Hematopoietic multipotent progenitor cell treated with erythropoietin and hydrocortisone succinate and interleukin-3 and kit ligand, for 17 days (in vitro differentiated cells): ENCODE measurements around the gene METTL27.
"Not testable (repeated sequence)": the region's sequence is repeated elsewhere in the genome, so short reads cannot be mapped to it uniquely, and the experiment has no call there.

Experiments used
- DNase-seq: peaks from one replicate; pipeline ENCODE4 v3.0.0-alpha.2; 2015; ENCODE audit warnings: low spot score

The METTL27 gene, protein sequence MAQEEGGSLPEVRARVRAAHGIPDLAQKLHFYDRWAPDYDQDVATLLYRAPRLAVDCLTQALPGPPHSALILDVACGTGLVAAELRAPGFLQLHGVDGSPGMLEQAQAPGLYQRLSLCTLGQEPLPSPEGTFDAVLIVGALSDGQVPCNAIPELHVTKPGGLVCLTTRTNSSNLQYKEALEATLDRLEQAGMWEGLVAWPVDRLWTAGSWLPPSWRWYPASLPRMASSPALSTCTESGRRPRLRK

DNA sequence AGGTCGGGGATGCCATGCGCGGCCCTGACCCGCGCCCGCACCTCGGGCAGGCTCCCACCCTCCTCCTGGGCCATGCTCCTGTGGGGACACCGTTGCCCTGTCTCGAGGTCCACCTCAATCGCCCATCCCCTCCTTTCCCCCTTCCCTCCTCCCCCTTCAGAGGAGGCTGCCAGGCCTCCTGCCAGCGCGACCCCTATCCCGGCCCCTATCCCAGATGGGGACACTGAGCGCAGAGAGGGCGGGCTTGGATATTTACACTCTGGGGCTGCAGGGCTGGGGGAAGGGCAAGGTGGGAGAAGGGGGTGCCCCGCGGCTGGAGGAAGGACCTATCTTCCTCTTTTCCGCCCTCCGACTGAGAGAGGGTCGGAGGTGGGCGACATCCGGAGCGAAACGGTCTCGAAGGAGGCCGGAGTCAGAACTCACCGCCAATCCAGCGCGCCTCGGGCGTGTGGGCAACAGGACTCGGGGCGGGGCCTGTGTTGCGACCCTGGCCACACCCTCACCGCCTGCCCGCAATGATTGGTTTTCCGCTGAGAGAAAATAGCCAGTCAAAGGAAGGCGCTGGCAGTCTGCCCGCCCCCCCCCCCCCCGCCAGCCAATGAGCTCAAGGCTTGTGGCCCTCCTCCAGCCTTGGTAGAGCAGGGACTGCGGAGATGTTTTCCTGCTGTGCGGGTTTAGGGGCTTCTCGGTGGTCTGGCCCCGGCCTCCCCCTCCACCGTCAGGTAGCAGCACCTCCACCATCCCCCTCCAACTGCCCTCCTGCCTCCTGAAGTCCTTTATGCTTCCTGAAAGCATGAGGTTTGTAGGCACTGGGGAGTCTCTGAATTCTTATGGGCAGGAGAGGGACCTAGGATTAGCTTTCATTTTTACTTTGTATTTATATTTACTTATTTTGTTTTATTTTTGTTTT is at the start of gene METTL27:
Gene METTL27, minus strand, starts transcription at position 450 of the 910 bp plus-strand sequence. Its CDS starts 376 bp downstream, at position 74.
- DNase-seq: peak; percentile 94

DNA sequence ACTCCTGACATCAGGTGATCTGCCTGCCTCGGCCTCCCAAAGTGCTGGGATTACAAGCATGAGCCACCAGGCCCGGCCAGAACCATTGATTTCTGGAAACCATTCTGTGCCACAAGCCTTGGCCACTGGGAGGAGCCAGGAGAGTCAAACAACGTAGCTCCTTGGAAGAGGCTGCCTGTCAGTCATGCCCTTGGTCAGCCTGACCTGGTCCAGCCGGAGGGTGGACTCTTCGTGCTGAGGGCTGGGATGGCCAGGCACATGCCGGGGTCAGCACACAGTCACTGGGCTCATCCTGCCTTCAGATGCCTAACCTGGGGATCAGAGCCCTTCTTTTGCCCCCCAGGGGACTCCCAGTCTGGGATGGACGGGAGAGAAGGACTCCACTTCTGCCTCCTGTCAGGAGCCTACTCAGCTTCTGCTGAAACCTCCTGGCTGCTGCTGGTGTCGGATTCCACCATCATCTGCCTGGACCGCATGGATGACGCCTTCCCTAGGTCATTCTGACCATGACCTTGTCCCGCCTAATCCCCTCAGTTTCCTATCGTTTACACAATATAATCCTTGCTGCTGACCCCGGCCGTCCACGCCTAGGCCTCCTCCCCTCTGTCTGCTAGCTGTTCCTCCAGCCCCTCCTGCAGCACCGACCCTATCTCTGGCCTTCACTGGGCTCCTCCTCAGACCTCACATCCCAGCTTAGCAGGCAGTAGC is 49.0 kb upstream of the METTL27 start:
- no peak for DNase-seq

DNA sequence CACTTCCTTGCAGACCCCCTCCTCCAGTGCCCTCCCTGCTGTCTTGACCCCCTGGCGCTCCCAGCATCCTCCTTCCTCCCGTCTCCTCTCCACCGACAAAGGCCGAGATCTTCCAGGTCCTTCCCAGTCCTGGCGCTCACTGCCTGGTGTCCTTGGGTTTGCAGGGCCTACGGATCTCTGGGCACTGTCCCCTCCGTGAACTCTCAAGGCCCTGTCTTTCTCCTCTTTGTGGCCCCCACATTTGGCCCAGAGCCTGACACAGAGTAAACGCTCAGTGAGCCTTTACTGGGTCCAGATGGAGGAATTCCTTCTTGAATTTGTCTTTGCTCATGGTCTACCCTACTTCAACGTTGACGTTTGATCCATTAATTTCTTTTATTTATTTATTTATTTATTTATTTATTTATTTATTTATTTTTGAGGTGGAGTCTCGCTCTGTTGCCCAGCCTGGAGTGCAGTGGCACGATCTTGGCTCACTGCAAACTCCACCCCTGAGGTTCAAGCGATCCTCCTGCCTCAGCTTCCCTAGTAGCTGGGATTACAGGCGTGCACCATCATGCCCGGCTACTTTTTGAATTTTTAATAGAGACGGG is 48.3 kb upstream of the METTL27 start:
- DNase-seq: no peak

DNA sequence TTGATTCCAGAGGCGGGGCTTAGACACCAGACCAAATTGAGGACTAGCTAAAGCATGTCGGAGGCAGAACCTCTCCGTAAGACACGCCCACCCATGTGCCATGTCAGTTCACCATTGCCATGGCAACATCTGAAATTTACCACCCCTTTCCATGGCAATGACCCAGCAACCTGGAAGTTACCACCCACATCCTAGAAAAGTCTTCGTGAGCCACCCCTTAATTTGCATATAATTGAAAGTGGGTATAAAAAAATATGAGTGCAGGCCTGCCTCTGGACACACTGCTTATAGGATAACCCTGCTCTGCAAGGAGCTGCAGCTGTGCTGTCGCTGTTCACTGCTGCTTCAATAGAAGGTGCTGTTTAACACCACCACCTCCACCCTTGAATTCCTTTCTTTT is 46.6 kb upstream of the METTL27 start:
- peak; percentile 76 for DNase-seq

DNA sequence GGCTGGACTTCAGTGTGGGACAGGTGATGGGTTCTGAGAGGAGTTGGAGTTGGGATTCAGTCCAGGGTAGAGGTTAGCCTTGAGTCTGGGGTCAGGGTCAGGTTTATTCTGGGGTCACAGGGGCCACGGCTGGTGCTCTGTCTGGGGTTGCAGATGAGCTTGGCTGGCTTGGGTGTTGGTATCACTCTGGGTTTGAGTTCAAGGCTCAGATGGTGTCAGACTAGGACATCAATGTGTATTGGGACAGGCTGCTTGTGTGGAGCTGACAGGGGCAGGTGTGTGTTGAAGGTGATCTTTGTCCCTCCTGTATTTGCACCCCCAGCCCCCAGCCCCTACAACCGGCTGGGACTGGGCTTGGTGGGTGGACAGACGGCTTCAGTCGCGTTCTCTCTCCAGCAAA is 45.4 kb upstream of the METTL27 start:
- DNase-seq: no peak

DNA sequence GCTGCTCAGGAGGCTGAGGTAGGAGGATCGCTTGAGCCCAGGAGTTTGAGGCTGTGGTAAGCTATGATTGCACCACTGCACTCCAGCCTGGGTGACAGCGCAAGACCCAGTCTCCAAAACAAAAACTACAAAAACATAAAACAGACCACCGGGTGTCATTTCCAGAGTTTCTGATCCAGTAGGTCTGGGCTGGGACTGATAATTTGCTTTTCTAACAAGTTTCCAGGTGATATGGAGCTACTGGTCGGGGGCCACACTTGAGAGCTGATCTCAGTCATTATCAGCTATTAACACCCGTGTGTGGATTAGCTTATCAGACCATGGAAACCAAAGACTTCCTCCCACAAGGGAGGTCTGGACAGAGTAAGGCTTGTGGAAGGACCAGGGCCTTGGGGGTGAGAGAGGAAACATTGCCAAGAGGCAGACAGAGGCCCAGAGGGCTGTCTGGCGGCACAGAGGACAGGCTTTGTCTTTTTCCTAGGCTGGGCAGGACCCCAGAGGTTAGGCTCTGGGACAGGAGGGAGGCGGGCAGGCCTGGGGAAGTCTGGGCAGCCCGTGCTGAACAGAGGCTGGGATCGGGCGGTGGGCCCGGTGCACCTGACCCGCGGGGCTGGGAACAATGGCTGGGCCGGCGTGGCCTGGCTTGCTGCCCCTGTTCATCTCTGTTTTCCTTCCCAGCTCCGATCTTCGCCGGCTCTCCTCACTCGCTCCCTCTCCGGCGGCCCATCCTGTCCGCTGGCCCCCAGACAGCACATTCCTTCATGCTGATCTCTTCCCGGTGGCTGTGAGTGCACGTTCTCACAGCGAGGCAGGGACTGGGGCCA is 43.9 kb upstream of the METTL27 start:
- DNase-seq: peak; percentile 84

DNA sequence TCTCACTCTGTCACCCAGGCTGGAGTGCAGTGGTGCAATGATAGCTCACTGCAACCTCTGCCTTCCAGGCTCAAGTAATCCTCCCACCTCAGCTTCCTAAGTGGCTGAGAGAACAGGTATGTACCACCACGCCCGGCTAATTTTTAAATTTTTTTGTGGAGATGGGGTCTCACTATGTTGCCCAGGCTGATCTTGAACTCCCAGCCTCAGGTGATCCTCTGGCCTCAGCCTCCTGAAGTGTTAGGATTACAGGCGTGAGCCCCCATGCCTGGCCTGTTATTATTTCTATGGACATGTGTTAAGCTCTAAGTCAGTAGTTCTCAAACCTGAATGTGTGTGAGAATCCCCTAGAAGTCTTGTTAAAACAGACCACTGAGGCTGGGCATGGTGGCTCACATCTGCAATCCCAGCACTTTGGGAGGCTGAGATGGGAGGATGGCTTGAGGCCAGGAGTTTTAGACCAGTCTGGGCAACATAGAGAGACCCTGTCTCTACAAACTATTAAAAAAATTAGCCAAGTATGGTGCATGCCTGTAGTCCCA is 43.2 kb upstream of the METTL27 start:
- peak; percentile 13 for DNase-seq

DNA sequence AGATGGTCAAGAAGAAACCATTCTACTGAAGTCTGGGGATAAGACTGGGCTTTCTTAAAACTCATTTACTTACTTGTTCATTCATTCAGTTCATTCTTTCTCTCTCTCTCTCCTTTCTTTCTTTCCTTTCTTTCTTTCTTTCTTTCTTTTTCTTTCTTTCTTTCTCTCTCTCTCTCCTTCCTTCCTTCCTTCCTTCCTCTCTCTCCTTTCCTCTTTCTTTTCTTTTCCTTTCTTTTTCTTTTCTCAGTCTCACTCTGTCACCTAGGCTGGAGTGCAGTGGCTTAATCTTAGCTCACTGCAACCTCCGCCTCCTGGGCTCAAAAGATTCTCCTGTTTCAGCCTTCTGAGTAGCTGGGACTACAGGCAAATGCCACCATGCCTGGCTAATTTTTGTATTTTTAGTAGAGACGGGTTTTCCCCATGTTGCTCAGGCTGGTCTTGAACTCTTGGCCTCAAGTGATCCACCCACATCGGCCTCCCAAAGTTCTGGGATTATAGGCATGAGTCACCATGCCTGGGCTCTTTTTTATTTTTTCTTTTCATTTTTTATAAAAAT is 42.6 kb upstream of the METTL27 start:
- not testable (repeated sequence) for DNase-seq

DNA sequence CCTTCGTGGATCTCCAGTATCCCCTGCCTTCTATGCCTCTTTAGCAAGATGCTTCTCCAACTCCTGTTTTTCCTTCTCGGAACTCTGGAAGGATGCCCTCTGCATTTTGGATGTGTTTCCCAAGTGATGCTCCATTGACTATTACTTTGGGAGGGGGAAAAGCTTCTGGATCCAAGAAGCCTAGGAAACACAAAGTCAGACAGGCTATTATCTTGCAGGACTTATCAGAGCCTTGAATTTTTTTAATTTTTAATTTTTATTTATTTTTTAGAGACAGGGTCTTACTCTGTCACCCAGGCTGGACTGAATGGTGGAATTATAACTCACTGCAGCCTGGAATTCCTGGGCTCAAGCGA is 39.7 kb upstream of the METTL27 start:
- no peak for DNase-seq

DNA sequence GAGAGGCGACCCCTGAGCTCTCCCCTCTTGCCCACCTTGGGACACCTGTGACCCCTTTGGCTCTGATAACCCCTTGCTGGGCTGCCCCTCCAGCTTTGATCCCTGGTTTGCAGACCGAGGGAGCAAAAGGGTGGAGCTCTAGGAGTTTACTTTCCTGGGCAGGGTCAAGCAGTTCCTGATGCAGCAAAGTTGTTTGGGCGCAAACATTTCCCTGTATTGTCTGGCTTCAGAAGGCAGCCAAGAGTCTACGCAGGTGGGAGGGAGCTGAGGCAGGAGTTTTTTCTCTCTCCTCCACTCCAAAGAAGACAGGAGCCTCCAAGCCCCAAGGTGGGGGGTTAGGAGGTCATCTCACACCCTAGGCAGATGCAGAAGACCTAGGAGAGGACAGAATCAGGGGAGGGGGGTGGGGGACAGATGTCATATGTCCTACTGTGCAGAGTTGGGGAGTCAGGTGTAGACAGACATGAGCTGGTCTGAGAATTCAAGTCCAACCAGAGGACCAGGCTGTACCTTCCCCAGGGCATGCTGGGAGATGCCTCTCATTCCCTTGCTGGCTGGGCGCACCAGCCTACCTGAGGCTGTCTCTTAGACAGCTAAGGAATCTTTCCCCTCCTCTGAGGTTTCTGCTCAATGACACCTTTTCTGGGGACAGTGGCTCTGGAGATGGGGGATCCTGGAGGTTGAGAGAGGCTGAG is 39.2 kb upstream of the METTL27 start:
- no peak for DNase-seq

DNA sequence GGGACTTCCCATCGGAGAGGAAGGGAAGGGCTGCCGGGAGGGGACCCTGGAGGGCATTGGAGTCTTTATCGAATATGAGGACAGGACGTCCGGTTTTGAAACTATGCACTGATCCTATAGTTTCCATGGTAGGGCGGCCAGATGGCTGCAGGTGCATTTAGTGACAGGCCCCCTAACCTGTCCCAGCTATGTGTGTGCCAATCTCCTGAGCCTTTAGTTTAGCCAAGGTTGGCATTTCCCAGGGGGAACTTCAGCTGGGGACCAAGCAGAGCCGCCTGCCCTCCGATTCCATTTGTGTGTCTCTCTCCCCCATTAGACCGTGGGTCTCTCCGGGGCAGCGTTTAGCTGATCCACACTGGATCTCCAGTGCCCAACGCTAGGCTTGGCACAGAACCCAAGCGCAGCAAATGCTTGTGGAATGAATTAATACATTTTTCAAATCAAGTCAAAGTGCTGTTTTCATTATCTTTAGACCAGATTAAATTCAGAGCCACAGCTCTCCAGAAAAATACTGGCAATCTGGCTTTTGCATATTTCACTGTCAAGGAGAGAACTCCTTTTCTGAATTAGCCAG is 38.5 kb upstream of the METTL27 start:
- DNase-seq: no peak

DNA sequence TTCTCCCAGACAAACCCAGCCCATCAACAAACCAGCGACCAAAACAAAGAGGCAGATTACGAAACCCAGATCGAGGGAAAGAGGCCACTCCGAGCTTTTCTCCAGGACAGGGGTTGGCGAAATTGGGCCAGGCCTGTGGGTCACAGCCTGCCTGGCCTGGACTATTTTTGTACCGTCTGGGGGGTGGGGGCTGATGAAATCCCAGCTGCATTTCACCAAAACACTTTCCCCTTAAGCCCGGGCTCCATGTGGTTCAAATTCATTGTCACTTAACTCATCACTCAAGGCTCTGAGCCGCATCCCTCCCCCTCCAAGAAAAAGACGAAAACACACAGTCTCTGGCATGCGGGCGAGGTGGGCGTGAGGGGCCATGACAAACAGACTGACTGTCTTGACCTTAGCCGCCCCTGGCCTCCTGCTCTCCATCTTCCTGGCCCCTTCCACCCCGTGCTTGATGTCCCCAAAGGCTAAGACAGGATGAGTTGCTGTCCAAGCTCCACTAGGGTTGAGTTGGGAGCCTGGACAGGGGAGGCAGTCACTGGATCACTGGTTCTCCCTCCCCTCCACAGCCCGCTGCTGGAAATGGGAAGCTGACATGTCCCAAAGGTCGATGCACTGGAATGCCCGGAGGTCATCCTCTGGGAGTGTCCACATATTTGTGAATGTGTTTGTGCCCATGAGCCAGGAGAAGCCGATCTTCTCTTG is 37.8 kb upstream of the METTL27 start:
- no peak for DNase-seq

DNA sequence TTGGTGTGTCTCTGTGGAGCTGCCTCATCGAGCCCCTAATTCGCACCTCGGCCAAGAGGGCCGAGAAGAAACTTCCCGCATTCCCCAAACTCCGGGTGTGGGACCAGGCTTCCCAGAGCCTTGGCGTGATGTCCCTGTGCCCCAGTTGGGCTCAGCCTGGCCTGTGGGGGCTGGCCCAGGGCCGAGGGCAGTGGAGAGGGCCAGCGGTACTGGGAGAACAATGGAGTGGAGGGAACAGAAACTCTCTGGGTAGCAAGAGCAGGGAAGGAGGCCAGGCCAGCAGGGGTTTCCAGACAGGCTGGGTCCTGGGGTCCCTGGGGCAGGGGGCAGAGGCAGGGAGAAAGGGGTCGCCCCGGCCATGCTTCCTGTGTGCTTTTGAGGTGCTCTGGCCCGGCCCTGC is 34.7 kb upstream of the METTL27 start:
- DNase-seq: no peak

DNA sequence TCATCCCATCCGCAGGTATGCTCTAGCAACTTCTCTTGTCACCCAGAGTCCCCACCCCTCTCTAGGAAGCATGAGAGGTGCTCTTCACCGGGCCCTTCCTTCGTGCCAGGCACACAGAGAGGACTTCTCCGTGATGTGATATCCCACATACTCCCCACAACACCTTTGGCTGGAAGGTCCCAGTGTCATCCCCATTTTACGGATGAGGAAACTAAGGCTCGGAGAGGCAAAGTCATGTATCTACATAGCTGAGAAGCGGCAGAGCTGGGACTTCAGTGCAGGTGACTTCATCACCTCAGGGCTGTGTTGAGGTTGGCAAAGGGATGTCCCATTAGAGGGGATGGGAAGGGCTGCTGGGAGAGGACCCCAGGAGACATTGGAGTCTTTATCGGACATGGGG is 34.0 kb upstream of the METTL27 start:
- no peak for DNase-seq

DNA sequence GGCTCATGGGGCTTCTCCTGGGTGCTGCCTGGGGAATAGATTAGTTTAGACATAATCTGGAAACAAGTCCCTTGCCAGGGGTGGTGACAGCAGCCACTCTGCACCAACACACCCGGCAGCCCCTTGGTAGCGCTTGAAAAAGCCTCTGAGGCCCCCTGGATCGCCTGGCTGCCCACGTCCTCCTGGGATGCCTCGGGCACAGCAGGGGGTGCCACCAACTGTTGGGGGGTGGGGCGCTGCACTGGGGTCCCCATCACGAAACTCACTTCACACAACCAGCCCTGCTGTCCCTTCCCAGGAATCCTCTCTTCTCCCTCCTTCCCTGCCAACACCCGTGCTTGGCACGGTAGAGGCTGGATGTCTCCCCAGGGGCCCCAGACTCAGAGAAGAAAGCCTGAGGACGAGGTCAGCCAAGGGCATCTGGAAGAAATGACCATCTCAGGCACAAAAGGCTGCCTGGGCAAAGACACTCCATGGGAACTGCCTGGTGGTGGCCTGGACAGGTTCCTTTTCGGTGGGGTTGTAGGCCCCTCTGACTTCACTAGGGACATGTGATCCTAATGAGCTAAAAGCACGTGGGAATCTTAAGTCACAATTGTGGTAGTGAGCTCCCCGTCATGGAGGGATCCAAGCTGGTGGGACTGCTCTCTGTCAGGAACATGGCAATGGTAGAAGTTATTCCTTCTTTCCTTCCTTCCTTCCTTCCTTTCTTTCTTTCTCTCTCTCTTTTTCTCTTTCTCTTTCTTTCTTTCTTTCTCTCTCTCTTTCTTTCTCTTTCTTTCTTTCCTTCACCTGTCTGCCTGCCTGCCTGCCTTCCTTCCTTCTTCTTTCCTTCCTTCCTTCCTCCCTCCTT is 30.0 kb upstream of the METTL27 start:
- no peak for DNase-seq

DNA sequence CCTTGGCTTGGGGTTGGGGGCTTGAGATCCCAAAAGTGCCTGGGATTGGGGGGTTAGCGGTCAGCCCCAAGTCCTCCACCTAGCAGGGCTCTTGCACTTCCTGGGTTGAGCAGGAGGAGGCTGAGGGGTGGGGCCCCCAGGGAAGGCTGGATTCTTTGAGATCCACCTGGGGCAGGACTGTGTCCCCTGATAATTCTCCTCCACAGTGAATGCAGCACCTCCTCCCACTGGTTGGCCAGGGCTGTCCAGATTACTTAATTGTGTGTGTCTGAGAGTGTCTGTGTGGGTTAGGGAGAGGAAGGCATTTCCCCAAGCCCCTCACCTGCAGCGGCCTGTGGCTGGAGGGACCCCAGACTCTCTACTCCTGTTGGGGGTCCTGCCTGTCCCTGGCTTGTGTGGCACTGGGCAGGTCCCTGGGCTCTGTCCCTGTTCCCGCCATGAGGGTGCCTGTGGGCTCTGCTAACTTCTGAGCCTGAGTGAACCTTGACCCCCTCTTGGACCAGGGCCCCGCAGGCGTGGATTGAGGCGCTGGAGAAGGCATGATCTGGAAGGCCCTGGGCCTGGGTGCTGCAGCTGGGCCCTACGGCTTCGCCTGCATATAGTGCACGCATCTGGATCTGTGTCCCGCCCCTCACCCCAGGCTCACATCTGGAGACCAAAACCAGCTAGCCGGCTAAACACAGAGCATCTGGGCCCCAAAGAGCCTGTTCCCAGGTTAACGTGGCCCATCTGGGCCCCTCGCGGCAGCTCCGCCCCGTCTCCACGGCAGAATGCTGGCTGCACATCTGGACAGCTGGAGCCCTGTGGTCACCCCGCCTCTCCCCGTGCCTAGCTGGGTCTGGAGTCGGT is 29.1 kb upstream of the METTL27 start:
- DNase-seq: no peak

DNA sequence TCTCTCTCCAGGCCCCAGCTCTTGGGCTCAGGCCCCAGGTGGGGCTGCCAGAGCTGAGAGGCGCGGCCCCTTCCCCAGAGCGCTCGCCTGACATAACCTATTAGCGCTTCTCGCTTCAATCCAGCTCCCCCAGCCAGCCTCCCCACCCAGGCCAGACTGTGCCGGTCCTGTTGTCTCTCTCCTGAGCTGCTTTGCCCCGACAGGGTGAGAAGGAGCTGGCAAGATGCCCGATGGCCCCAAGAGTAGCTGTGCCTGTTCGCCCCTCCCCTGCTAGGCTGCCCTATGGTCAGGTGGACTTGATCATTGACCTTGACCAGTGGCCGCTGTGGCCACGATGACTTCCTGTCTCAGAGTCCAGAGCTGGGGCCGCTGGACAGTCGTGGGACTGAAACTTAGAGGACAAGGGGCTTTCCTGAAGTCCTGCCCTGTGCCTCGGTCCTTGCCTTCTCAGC is 27.8 kb upstream of the METTL27 start:
- no peak for DNase-seq
